ENCODE data around the gene CLASRP.
"Not testable (repeated sequence)": the region's sequence is repeated elsewhere in the genome, so short reads cannot be mapped to it uniquely, and the experiment has no call there.

Gene CLASRP

DNA sequence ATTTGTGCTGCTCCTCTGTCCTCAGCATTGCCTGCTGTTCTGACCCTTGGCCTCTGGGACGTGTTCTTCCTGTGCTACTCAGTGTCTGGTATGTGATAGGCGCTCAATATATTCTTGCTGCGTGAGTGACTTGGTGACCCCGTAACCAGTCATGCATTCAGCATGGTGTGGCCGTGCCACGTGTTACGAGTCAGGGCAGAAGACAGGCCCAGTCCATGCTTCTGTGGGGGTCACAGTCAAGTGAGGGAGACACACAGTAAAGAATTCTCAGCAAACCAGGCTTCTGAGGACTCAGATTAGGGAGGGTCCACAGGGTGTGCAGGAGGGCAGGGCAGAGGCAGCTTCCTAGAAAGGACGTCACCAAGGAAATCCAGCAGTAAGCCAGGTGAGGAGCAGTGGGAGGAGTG lies 62.0 kb downstream of the CLASRP start:
- H3K4me3 ChIP-seq (ENCODE audit: low read depth, low read length), result no peak overlapping the region
- in situ Hi-C loops (cut with HindIII; ENCODE audit: low sequenced_read_pairs), result loop anchor here (25.0 kb wide), 1 partner anchor 136 kb away; the partner anchor contains the start of gene EXOC3L2
- no peak for DNase-seq (ENCODE audit: low read depth)
- TF ChIP-seq CTCF (IDR thresholded peaks at IDR 0.05; ENCODE audit: low read depth, low read length, missing control alignments), result no peak

GRCh38 chr19:45101806-45102205 lies 63.0 kb downstream of the CLASRP start:
- TF ChIP-seq CTCF (IDR thresholded peaks at IDR 0.05; ENCODE audit: low read depth, low read length, missing control alignments), result no peak
- no peak for DNase-seq (ENCODE audit: low read depth)
- in situ Hi-C loops (cut with HindIII; ENCODE audit: low sequenced_read_pairs), result loop anchor here (25.0 kb wide), 1 partner anchor 135 kb away; the partner anchor contains the start of gene EXOC3L2

DNA sequence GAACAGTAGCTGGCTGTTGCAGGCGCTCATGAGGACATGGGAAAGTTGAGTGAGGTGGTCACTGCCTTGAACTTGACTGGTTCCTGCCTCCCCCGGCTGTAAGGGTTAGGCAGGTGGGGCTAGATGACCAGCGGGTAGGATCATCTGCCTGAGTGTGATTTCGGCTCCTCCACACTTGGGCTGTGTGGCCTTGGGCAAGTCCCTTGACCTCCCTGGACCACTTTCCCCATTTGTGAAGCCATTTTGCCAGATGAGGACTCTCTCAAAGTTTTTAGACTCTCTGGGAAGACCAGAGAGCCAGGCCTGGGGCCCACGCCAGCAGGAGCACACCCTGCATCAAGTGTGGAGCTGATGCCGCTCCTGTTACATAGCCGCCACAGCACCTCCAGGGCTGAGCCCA lies 63.6 kb downstream of the CLASRP start:
- no peak overlapping the region for H3K4me3 ChIP-seq (ENCODE audit: low read depth, low read length)
- no peak for DNase-seq (ENCODE audit: low read depth)
- TF ChIP-seq CTCF (IDR thresholded peaks at IDR 0.05; ENCODE audit: low read depth, low read length, missing control alignments), result no peak
- in situ Hi-C loops (cut with HindIII; ENCODE audit: low sequenced_read_pairs), result loop anchor here (25.0 kb wide), 1 partner anchor 135 kb away; the partner anchor contains the start of gene EXOC3L2

More at GRCh38 chr19:45101806-45102205, 63.0 kb downstream of the CLASRP start:
- no peak overlapping the region for H3K4me3 ChIP-seq (ENCODE audit: low read depth, low read length)

DNA sequence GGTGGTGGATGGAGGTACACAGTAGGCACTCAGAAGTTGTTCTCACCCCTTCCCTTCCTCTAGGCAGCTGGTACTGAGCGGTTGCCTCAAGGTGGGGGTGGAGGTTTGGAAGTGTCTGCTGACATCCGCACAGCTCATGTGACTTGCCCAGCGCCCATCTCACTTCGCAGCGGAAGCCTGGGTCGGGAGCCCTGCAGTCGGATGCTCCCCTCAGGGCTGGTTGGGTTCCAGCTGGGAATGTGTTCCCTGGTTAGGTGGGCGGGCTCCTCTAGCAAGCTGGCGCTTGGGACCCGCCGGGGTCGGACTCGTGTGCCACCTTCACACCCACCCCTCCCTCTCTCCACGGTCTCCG lies 64.3 kb downstream of the CLASRP start:
- in situ Hi-C loops (cut with HindIII; ENCODE audit: low sequenced_read_pairs), result loop anchor here (25.0 kb wide), 1 partner anchor 134 kb away; the partner anchor contains the start of gene EXOC3L2
- TF ChIP-seq CTCF (IDR thresholded peaks at IDR 0.05; ENCODE audit: low read depth, low read length, missing control alignments), result no peak
- H3K4me3 ChIP-seq (ENCODE audit: low read depth, low read length), result no peak overlapping the region
- DNase-seq (ENCODE audit: low read depth), result no peak

DNA sequence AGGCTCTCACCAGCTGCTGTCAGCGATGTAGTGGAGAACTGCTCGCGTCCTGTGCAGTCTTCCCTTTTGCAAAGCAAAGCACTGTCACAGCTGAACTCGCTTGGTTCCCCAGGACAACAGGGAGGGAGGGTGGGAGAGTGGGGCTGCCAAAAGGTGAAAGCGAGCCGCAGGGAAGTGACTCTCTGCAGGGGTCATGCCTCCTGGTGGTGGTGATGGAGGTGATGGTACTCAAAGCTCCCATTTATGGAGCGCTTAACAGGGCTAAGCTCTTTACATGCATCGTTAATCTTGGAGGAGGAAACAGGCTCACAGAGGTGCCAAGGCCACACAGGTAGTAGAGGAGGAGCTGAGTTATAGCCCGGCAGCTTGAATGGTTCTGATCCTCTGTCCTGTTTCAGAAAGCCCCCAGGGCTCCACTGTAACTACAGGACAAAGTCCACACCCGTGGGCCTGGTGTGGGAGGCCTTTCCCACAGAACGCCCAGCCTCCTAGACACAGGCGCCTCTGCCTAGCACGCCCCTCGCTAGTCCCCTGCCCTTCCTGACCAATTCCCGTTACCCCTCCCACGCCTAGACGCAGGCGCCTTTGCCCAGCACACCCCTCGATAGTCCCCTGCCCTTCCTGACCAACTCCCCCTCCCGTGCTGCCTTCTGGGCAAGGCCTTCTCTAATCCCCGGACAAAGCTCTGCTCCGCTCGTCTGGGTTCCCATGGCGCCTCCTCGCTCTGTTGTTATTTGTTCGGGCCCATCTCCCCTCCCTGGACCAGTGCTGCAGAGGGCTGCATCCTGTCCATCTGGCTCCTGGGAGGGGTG lies 64.9 kb downstream of the CLASRP start:
- no peak overlapping the region for H3K4me3 ChIP-seq (ENCODE audit: low read depth, low read length)
- no peak for TF ChIP-seq CTCF (IDR thresholded peaks at IDR 0.05; ENCODE audit: low read depth, low read length, missing control alignments)
- in situ Hi-C loops (cut with HindIII; ENCODE audit: low sequenced_read_pairs), result loop anchor here (25.0 kb wide), 1 partner anchor 134 kb away; the partner anchor contains the start of gene EXOC3L2
- no peak for DNase-seq (ENCODE audit: low read depth)

DNA sequence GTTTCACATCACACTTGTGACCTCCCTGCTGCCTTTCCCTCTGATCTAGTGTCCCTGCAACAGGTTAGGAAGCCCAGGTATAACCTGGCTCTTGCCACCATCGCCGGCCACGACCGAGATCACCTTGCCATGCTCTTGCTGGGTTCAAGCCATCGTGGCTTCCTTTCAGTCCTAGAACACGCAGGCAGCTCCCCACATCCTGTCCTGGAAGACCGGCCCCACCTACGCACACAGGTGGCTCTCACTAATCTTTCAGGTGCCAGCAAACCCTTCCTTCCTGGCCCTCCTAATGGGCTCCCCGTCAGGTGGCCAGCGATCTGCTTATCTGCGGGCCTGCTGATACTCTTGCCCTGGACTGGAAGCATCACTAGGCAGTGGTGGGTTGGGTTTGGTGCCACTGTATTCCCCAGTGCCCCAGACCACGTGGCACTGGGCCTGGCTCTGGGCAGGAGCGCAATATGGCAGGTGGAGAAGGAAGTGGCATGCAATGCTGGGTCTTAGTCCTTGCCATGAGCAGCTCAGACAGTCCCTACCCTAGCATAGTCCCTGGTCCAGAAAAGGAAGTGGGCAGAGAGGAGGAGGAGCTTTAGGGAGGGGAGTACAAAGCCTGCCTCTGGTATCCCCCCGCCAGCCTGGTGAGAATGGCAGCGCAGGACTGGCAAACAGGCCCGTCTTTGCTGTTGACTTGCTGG lies 66.0 kb downstream of the CLASRP start:
- DNase-seq (ENCODE audit: low read depth), result no peak
- TF ChIP-seq CTCF (IDR thresholded peaks at IDR 0.05; ENCODE audit: low read depth, low read length, missing control alignments), result no peak
- H3K4me3 ChIP-seq (ENCODE audit: low read depth, low read length), result no peak overlapping the region
- in situ Hi-C loops (cut with HindIII; ENCODE audit: low sequenced_read_pairs), result loop anchor here (25.0 kb wide), 1 partner anchor 132 kb away; the partner anchor contains the start of gene EXOC3L2

DNA sequence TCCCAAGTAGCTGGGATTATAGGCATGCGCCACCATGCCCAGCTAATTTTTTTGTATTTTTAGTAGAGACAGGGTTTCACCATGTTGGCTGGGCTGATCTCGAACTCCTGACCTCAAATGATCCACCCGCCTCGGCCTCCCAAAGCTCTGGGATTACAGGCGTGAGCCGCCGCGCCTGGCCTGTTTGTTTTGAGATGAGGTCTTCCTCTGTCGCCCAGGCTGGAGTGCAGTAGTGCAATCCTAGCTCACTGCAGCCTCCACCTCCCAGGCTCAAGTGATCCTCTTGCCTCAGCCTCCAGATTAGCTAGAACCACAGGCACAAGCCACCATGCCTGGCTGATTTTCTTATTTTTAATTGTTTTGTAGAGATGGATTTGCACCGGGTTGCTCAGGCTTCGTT lies 67.5 kb downstream of the CLASRP start:
- in situ Hi-C loops (cut with HindIII; ENCODE audit: low sequenced_read_pairs), result loop anchor here (25.0 kb wide), 1 partner anchor 131 kb away; the partner anchor contains the start of gene EXOC3L2
- not testable (repeated sequence) for H3K4me3 ChIP-seq (ENCODE audit: low read depth, low read length); DNase-seq (ENCODE audit: low read depth)
